ENCODE data around the gene CAP1. TPM values are rescaled to one million over a fixed set of nuclear protein-coding genes. Genes with fewer than 3 reads are reported as not detected.
A peak's percentile ranks its signal among the peaks of the same experiment; 100 is the strongest.
"Not testable (repeated sequence)": the region's sequence is repeated elsewhere in the genome, so short reads cannot be mapped to it uniquely, and the experiment has no call there.

The CAP1 gene
- total and polyA plus RNA-seq, 4 donors, result 157 to 201 (median 173) TPM

DNA sequence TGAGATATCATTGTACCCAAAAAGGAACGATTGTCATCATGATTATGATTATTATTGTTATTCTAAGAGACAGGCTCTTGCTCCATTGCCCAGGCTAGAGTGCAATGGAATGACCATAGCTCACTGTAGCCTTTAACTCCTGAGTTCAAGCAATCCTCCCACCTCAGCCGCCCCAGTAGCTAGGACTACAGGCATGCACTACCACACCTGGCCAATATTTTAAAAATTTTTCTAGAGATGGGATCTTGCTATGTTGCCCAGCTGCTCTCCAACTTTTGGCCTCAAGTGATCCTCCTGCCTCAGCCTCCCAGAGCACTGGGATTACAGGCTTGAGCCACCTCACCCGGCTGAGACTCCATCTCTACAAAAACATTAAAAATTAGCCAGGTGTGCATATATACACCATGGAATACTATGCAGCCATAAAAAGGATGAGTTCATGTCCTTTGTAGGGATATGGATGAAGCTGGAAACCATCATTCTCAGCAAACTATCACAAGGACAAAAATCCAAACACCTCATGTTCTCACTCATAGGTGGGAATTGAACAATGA, 33.0 kb upstream of the CAP1 start:
- WGBS (ENCODE audit: insufficient coverage), result no CpG with 5 or more reads among the region's 3 CpGs

DNA sequence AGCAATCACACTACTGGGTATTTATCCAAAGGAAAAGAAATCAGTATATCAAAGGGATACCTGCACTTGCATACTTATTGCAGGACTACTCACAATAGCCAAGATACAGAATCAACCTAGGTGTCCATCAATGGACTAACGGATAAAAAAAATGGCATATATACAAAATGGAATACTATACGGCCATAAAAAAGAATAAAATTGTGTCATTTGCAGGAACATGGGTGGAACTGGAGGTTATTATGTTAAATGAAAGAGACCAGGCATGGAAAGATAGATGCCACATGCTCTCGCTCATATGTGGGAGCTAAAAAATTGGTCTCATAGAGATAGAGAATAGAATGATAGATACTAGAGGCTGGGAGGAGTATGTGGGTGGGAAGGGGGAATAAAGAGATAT, 29.3 kb upstream of the CAP1 start:
- DNase-seq (ENCODE audit: low read depth in 4 of 6, low spot score in 6 of 6), result no peak
- WGBS (ENCODE audit: insufficient coverage), result 100% methylated on average over 1 of the region's 3 CpGs
- no peaks in the 10 kb centered on the region for H3K36me3 ChIP-seq (ENCODE audit: control insufficient read depth, insufficient read depth, low read length)
- no peaks in the 10 kb centered on the region for H3K4me1 ChIP-seq (ENCODE audit: control insufficient read depth, insufficient read depth, low read length)
- H3K4me3 ChIP-seq (ENCODE audit: low read depth, low read length), result no peak overlapping the region
- H3K27me3 ChIP-seq (ENCODE audit: control insufficient read depth, insufficient read depth, low read length), result no peaks in the 10 kb centered on the region
- H3K9me3 ChIP-seq (ENCODE audit: control insufficient read depth, insufficient read depth, low read length), result no peaks in the 10 kb centered on the region
- H3K27ac ChIP-seq (ENCODE audit: low read depth, low read length), result no peak overlapping the region

More for the DNA sequence above, 33.0 kb upstream of the CAP1 start:
- H3K4me3 ChIP-seq (ENCODE audit: low read depth, low read length); H3K36me3 ChIP-seq (ENCODE audit: control insufficient read depth, insufficient read depth, low read length); DNase-seq (ENCODE audit: low read depth in 4 of 6, low spot score in 6 of 6); H3K27ac ChIP-seq (ENCODE audit: low read depth, low read length); H3K27me3 ChIP-seq (ENCODE audit: control insufficient read depth, insufficient read depth, low read length); H3K9me3 ChIP-seq (ENCODE audit: control insufficient read depth, insufficient read depth, low read length); H3K4me1 ChIP-seq (ENCODE audit: control insufficient read depth, insufficient read depth, low read length): not testable (repeated sequence)

GRCh38 chr1:40014253-40014706, 26.2 kb upstream of the CAP1 start:
- no peaks in the 10 kb centered on the region for H3K27me3 ChIP-seq (ENCODE audit: control insufficient read depth, insufficient read depth, low read length)
- 88% methylated on average over 3 of the region's 3 CpGs for WGBS (ENCODE audit: insufficient coverage)
- no peaks in the 10 kb centered on the region for H3K9me3 ChIP-seq (ENCODE audit: control insufficient read depth, insufficient read depth, low read length)
- H3K4me3 ChIP-seq (ENCODE audit: low read depth, low read length), result no peak overlapping the region
- DNase-seq (ENCODE audit: low read depth in 4 of 6, low spot score in 6 of 6), result no peak
- no peaks in the 10 kb centered on the region for H3K36me3 ChIP-seq (ENCODE audit: control insufficient read depth, insufficient read depth, low read length)
- no peak overlapping the region for H3K27ac ChIP-seq (ENCODE audit: low read depth, low read length)
- H3K4me1 ChIP-seq (ENCODE audit: control insufficient read depth, insufficient read depth, low read length), result no peaks in the 10 kb centered on the region

DNA sequence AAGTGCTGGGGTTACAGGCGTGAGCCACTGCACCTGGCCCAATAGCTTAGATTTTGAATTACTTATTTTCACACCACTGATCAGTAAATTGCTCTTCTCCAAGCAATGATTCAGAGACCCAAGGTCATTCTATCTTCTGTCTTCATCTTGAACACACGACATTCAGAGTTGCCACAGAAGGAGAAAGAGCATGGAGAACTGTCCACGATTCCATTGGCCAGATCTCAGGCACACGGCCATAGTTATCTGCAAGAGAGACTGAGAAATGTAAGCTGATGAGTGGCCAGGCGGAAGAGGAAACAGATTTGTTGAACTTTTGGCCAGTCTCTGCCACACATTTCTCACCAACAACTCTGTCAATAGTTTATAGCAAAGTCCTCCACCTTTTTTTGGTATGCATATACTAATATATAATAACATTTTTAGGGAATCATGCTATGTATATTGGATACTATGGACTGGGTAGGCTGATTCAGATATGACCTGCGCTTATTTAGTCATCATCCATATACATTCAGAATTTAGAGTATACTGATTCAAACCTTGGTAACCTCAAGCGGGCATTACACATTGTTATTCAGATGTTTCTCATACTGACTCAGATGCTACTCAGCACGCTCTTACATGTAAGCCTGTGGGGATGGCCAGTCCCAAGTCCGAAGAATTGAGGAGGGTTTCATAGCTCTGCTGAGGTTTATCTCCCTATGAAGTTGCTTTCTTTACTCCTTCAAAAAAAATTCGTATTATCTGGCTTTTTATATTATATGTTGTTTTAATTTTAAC, 25.5 kb upstream of the CAP1 start:
- Histone ChIP-seq H3K27me3 (ENCODE audit: control insufficient read depth, insufficient read depth, low read length) (no peaks in the 10 kb centered on the region), H3K27ac (ENCODE audit: low read depth, low read length) (no peak overlapping the region), H3K4me1 (ENCODE audit: control insufficient read depth, insufficient read depth, low read length) (no peaks in the 10 kb centered on the region), H3K4me3 (ENCODE audit: low read depth, low read length) (no peak overlapping the region), H3K9me3 (ENCODE audit: control insufficient read depth, insufficient read depth, low read length) (no peaks in the 10 kb centered on the region), H3K36me3 (ENCODE audit: control insufficient read depth, insufficient read depth, low read length) (no peaks in the 10 kb centered on the region)
- no peak for DNase-seq (ENCODE audit: low read depth in 4 of 6, low spot score in 6 of 6)
- 83% methylated on average over 4 of the region's 10 CpGs for WGBS (ENCODE audit: insufficient coverage)

DNA sequence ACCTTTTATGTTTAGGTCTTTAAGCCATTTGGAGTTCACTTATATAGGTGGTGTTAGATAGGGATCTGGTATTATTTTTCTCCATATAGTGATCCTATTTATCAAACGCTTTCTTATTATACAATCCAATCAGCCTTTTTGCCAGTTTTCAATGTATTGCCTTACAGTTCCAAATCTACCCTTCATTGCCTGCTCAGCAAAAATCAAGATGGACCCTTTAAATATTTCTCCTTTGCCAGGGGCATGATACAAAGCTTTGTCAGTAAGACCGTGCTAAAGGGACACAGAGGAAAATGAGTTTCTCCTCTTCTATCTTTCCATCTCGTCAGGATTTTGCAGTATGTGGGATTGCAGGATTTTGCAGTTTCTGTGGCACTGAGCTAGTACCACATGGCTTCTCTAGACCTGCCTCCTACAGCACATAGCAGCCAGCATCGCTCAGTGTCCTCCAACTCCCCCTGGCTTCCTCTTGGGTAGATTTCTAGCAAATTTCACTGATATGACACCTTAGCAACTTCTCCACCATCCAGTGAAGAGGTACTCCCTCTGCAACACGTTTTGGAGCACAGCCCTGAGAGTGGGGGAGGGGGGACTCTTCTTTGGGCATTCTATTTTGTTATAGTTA, 22.5 kb upstream of the CAP1 start:
- H3K4me1 ChIP-seq (ENCODE audit: control insufficient read depth, insufficient read depth, low read length), result no peaks in the 10 kb centered on the region
- no peak for DNase-seq (ENCODE audit: low read depth in 4 of 6, low spot score in 6 of 6)
- 40% methylated on average over 1 of the region's 5 CpGs for WGBS (ENCODE audit: insufficient coverage)
- no peak overlapping the region for H3K4me3 ChIP-seq (ENCODE audit: low read depth, low read length)
- H3K9me3 ChIP-seq (ENCODE audit: control insufficient read depth, insufficient read depth, low read length), result no peaks in the 10 kb centered on the region
- H3K36me3 ChIP-seq (ENCODE audit: control insufficient read depth, insufficient read depth, low read length), result no peaks in the 10 kb centered on the region
- H3K27me3 ChIP-seq (ENCODE audit: control insufficient read depth, insufficient read depth, low read length), result no peaks in the 10 kb centered on the region
- no peak overlapping the region for H3K27ac ChIP-seq (ENCODE audit: low read depth, low read length)

GRCh38 chr1:40020447-40021085, 20.0 kb upstream of the CAP1 start:
- Histone ChIP-seq H3K4me3 (ENCODE audit: low read depth, low read length) (no peak overlapping the region), H3K27me3 (ENCODE audit: control insufficient read depth, insufficient read depth, low read length) (no peaks in the 10 kb centered on the region), H3K9me3 (ENCODE audit: control insufficient read depth, insufficient read depth, low read length) (no peaks in the 10 kb centered on the region), H3K27ac (ENCODE audit: low read depth, low read length) (no peak overlapping the region), H3K4me1 (ENCODE audit: control insufficient read depth, insufficient read depth, low read length) (no peaks in the 10 kb centered on the region), H3K36me3 (ENCODE audit: control insufficient read depth, insufficient read depth, low read length) (no peaks in the 10 kb centered on the region)
- DNase-seq (ENCODE audit: low read depth in 4 of 6, low spot score in 6 of 6), result peak in 1 of 6 donors; percentile 59
- WGBS (ENCODE audit: insufficient coverage), result 68% methylated on average over 3 of the region's 4 CpGs

DNA sequence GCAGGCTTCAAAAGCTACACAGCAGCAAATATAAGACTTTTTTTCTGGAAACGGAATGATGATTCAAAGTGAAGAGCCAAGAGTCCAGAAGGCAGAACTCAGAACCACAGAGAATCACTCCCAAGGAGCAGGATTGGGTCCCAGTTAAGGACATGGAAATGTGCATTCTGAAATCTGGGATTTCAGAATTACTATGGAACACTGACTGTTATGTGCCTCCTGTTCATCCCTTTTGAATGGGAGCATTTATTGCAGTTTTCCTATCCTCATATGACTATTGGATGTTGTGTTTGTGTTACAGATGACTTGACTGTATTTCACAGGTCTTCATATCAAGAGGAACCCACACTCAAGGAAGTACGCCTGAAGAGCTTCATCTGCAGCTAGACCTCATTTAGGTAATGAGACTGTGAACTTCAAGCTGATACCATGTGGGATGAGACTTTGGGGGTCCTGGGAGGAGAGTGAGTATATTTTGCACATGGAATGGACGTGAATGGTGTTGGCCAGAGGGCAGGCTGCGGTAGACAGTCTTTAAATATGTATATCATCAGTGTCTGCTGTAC, 17.1 kb upstream of the CAP1 start:
- Histone ChIP-seq H3K36me3 (ENCODE audit: control insufficient read depth, insufficient read depth, low read length) (no peaks in the 10 kb centered on the region), H3K27ac (ENCODE audit: low read depth, low read length) (no peak overlapping the region), H3K27me3 (ENCODE audit: control insufficient read depth, insufficient read depth, low read length) (no peaks in the 10 kb centered on the region), H3K4me1 (ENCODE audit: control insufficient read depth, insufficient read depth, low read length) (no peaks in the 10 kb centered on the region), H3K9me3 (ENCODE audit: control insufficient read depth, insufficient read depth, low read length) (no peaks in the 10 kb centered on the region), H3K4me3 (ENCODE audit: low read depth, low read length) (no peak overlapping the region)
- WGBS (ENCODE audit: insufficient coverage), result no CpG with 5 or more reads among the region's 4 CpGs
- DNase-seq (ENCODE audit: low read depth in 4 of 6, low spot score in 6 of 6), result no peak

DNA sequence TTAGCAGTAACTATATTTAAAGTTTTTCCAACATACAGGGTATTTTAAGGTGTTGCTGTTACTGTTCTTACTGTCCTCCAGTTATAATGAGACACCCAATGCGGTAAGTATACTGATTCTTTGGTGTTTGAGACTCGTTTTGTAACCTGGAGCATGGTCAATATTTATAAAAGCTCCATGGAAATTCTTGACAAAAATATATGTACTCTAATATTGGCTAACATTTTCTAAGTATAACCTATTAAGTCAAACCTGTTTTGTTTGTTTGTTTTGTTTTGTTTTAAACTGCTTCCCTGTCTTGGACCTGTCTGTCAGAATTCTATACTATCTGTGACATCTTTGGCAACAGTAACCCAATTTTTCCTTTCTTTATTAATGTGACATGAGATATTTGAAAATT, 15.9 kb upstream of the CAP1 start:
- no CpG with 5 or more reads among the region's 2 CpGs for WGBS (ENCODE audit: insufficient coverage)
- DNase-seq (ENCODE audit: low read depth in 4 of 6, low spot score in 6 of 6), result no peak

DNA sequence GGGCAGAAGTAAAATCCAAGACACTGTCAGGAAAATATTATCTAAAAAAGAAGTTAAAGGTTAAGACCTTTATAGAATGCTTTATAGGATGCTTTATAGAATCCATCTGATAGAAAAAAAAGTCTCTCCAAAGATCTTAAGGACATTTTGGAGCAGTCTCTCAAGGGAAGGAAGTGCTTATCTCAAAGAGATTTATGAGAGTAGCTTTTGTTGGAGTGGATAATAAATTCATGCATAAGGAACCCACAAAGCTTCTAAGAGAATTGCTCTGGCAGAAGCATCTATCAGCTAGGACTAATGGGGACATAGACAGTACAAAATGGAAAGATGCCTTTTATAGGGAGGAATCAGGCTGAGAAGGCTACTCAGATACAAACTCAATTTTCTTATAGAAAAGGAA, 12.9 kb upstream of the CAP1 start:
- no peaks in the 10 kb centered on the region for H3K36me3 ChIP-seq (ENCODE audit: control insufficient read depth, insufficient read depth, low read length)
- no peak for DNase-seq (ENCODE audit: low read depth in 4 of 6, low spot score in 6 of 6)
- H3K27me3 ChIP-seq (ENCODE audit: control insufficient read depth, insufficient read depth, low read length), result no peaks in the 10 kb centered on the region
- H3K4me3 ChIP-seq (ENCODE audit: low read depth, low read length), result no peak overlapping the region
- H3K9me3 ChIP-seq (ENCODE audit: control insufficient read depth, insufficient read depth, low read length), result no peaks in the 10 kb centered on the region
- H3K4me1 ChIP-seq (ENCODE audit: control insufficient read depth, insufficient read depth, low read length), result no peaks in the 10 kb centered on the region
- no peak overlapping the region for H3K27ac ChIP-seq (ENCODE audit: low read depth, low read length)

More for the DNA sequence above, 15.9 kb upstream of the CAP1 start:
- Histone ChIP-seq H3K27me3 (ENCODE audit: control insufficient read depth, insufficient read depth, low read length) (no peaks in the 10 kb centered on the region), H3K4me1 (ENCODE audit: control insufficient read depth, insufficient read depth, low read length) (no peaks in the 10 kb centered on the region), H3K36me3 (ENCODE audit: control insufficient read depth, insufficient read depth, low read length) (no peaks in the 10 kb centered on the region), H3K9me3 (ENCODE audit: control insufficient read depth, insufficient read depth, low read length) (no peaks in the 10 kb centered on the region), H3K4me3 (ENCODE audit: low read depth, low read length) (no peak overlapping the region), H3K27ac (ENCODE audit: low read depth, low read length) (no peak overlapping the region)

All from spinal cord (tissue), 10 donors.